HCEC 1CT (cell line): ENCODE measurements around the gene RAVER2.

ENCODE experiments used
- DNase-seq: peaks from one replicate; pipeline ENCODE4 v3.0.0-alpha.2; 2017

RAVER2 gene

DNA sequence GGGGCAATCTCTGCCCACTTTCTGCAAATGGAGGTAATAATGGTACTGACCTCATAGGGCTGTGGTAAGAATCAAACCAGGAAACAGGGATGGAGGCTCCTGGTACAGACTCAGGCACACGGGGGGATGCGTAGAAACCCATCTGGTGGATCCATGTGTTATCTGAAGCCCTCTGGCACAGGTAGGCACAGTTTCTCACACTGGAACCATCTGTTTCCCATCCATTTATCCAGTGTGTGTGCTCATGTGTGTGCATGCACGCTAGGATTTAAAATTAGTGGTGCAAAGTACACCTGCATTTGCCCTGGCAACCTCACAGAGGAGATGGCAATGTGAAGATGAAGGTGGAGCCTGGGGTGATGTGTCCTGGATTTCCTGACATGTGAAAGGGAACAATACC is 103.3 kb downstream of the RAVER2 start:
- DNase-seq = no peak

DNA sequence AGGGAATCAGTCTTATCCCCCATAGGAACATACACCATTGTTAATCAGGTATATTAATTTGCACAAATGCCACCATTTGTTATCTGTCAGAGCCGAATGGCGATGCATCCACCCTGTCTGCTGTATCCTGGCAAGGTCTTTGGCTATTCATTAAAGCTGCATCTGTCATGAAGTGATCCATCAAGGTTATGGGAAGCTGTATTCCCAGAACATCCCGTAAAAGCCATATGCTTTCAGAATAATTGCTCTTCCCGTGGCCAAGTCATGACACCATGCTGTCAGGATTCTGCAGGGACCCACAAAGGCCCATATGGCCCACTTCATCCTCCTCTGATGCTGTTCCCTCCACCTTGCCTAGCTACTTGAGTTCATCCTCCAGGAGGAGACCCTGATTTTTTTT is 103.9 kb downstream of the RAVER2 start:
- no peak for DNase-seq

DNA sequence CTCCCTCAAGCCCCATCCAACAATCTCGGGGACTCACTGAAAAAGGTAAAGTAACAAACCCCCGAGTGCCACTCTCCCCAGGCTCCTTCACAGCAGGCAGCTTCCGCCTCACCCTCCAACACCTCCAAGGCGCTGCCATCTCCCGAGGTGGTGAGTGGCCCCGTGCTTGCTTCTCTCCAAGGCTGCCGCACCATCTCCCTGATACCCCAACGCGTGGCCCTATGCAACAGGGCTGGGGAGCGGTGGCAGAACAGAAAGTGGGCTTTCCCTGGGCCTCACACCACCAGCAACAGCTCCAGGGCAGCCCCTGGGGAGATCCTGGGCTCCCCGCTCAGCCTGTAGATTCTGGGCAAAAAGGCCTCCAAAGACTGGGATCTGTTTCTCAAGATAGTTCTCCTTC is 105.1 kb downstream of the RAVER2 start:
- no peak for DNase-seq

DNA sequence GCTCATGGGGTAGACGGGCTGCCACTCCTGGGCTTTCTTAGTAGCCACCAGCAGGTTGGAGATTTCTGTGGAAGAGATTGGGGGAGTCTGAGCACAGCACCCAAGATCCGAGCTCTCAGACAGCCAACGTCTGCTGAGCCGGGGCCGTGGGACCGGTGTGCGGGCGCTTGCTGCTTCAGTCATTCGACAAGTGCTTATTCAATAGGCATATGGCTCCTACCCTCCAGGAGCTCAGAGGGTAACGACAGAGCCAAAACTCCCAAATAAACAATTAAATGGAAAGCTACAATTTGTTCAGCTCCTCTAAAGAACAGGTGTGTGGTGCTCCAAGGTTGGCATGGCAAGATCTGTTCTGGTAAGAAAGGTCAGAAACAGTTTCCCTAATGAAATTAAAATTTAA is 106.0 kb downstream of the RAVER2 start:
- DNase-seq = no peak

DNA sequence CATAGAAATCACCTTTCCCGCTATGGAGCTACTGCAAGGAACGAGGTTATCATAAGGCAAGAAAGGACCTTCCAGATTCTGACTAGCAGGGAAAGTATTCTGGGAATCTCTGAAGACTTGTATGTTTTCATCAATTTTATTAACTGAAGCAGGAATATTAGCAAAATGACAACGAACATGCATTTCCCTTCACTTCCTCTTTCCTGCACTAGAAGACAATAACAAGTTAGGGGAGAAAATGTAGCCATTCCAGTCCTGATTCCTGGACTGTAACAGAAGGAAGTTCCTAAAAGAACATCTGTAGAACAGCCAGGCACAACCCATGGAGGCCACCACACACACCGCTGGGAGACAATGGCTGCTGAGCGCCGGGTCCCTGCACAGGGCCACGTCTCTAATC is 106.8 kb downstream of the RAVER2 start:
- DNase-seq = no peak

DNA sequence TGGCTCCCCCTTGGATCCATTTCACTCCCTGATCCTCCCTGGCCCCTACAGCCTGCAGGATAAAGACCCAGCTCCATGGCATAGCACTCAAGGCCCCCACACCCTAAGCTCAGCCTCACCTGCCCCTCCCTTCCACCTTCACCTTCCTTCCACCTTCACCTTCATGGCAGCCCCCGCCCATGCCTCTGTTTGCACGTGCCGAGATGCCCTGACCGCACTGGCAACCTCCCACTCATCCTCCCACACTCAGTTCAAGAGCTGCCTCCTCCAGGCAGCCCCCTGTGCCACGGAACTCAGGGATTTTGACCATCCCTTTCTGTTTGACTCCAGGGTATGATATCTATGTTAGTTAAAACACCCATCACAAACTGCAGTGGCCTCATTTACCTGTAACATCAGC is 109.8 kb downstream of the RAVER2 start:
- no peak for DNase-seq

DNA sequence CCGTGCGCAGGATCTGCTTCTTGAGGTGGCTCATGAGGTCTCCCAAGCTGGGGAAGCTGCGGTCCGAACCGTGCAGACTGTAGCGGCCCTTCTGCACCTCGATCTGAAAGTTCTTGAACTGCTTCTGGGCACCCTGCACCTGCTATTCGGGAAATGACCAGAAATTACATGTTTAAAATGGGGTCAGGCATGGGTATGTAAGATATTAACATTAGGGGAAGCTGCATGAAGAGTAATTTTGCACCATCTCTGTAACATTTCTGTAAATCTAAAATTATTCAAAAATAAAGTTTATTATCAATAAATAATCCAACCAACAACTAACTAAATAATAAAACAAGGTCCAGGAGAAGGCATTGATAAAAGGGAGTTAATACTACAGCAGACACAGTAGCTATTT is 110.7 kb downstream of the RAVER2 start:
- no peak for DNase-seq

DNA sequence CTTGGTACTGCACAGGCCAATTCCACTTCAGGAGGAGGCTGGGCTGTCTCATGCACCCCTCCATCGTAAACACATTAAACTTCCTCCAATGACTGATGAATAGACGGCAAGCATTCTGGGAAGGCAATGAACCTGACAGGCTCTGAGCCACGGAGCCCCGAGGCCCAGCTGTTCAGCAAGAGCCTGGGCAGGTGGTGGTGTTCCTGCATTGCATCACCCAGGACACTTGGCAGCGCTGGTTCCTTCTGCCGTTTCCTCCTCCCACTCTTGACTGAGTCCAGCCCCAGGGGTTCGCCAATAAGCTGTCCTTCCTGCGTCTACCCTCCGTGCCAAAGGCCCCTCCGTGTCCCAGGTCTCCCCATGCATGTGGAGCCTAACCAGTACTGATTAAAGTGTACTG is 111.7 kb downstream of the RAVER2 start:
- DNase-seq = no peak

DNA sequence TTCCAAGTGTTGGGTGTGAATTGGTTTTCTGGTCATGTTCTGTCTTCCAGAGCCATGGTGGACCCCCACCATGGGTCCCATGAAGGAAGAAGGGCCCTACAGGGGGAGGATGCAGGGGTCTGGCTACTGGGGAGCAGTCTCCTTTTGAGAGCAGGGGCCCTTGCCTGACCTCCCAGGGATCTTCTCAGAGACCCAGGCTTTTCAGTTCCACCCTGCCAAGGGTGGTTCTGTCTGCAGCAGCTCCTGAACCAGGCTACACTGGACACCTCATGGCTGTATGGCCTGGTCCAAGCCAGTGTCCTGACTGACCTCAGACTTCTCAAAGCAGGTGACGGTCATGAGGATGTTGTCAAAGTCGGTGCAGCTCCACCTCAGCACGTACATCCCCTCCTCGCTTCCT is 112.5 kb downstream of the RAVER2 start:
- no peak for DNase-seq

DNA sequence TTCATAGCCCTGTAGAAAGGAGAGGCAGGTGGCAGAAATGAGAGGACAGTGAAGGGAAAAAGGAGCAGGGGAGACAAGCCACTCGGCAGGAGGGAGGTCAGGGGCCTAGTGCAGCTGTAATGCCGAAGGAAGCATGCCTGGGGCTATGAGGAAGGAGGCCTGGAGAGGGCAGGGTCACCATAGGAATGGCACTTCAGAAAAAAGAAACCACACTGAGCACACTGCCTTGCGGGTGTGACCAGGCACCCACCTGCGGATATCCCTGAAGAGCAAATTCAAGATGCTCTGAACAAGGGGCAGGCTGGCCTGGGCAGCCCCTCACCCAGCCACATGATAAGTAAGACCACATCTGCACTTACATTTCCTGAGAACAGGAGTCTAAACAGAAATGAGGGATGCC is 116.7 kb downstream of the RAVER2 start:
- peak; percentile 3 for DNase-seq

DNA sequence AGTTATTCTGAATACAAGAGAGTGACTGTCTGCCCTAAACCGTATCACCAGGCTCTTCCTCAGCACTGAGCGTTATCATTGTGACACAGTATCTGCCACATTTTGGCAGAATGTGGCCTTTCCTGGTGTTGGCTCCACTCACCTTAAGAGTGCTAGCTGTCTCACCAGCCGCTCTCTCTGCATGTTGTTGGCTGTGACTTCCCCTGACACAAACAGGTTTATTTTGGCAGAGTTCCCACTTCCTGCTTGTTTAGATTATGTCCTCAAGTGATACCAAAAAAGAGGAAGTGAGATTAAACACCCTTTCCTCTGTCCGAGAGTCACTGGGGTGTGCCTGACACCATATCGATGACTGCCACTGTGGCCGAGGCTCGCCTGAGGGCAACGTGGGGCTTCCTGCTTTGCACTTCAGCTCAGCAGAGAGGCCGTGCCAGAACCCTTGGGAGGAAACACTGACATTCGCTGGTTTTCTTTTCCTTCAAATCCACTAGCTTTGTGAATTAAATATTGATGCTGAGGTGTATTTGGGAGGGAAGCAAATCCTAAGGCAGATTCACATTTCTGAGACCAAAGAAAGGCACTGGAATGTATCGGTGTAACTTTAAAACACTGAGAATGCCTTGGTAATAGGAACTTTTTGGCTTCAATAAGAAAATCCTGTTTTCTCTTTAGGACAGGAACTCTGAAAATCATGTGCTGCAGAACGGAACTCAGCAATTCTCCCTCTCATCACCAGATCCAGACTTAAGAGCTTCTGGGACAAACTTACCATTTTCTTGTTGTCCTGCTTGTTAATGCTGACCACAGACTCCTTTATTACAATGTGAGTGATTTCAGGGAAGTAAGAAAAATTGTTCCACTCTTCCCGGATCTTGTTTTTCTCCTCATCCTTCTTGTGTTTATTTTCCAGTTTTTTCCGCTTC is 119.4 kb downstream of the RAVER2 start:
- DNase-seq = no peak

DNA sequence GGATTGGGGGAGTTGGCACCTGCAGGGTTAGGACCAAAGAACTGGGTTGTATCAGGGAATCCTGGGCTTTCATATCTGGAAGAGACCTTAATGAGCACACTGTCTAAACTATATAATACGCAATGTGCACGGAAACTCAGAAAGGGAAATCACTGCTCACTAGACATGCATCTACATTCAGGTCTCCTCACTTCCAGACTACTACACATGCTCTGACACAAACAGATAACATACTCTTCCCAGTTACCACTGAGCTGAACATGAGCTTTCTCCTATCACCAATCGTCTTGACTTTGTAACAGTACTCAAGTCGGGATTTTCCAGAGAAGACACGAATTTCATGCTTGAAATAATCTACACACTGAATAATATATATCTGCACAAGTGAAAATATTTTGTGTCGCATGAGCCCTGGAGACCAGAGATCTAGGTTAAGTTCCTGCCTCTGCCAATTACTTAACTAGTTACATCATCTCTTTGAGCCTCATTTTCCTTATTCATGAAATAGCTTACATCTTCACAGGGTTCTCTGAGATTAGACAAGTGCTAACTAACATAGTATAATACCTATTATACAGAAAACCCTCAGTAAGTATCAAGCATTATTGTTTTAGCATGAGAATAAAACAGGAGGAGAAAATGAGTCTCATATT is 120.4 kb downstream of the RAVER2 start:
- DNase-seq = no peak

DNA sequence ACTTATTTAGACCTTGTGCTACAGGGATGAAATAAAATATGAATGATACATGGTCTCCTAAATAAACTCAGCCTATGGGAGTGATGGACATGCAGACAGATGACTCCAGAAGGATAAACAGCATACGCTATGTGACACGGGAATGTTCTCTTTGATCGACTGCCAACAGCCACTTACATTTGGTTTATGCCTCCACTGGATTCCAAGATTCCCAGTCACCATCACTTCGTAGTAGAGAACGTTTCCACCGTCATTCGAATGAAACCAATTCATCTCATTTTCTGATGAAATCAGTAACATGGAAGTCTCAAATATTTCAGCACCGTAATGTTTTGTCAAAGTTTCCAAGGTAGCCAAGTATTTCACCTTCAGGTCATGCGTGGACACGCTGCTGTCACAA is 121.8 kb downstream of the RAVER2 start:
- DNase-seq = no peak

DNA sequence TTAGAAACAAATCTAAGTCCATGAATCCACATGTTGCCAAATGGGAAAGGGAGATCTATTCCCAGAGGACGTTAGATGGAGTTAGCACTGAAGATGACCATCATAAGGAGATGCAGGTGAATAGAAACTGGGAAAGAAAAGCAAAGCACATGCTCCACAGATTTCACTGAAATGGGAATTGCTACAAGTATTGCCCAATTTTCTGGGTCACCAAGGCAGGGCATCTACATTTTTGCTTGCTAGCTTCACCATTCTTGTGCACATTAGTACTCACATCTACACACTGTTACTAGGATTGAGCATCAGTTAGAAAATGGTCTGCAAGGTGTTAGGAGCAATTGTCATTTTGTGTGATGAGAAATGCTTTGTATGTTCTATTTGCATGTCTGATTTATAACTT is 122.4 kb downstream of the RAVER2 start:
- no peak for DNase-seq

DNA sequence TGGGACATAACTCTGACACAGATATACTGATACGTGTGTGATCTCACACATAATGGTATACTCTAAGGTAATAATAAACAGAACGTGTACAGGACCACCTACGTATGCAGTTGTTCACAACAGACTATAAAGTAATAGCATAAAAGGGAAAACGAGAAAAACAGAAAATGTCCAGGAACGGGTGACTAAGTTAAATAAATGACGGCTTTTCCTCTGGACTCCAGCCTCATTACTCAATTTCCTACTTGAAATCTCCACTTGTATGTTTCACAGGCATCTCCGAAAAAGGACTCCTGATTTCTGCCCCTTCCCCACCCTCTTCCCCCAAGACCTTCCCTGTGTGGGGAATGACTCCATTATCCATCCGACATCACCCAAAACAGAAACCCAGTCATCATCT is 126.4 kb downstream of the RAVER2 start:
- no peak for DNase-seq

DNA sequence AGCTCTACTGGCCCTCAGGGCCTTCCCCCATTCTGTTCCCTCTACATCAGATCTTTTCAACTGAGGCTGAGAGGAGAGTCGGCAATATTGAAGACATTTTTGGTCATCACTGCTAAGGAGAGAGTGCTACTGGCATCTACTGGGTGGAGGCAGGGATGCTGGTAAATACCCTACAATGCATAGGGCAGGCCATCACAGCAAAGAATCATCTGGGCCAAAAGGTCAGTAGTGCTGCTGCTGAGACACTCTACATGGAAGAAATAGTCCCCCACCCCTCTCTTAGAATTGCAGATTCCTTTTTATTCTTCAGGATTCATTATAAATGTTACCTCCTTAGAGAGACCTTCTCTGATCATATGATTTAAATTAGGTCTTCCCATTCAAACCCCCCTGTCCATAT is 127.2 kb downstream of the RAVER2 start:
- DNase-seq = no peak

DNA sequence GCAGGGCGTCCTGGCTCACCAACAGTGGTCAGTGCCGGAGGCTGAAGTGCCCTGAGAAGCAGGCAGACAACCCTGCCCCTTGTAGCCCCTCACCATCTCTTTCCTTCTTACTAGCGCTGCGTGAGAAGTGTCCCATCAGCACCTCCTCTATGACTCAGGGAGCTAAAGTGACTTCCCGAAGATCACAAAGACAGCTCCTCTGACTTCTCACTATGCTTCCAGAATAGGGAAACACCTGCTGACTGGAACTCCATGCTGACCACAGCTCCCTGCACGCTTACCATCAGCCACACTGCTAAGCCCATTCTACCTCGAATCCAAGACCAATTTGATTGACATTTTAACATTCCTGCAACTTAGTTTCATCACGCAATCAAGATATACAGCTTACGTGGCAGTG is 128.7 kb downstream of the RAVER2 start:
- no peak for DNase-seq

DNA sequence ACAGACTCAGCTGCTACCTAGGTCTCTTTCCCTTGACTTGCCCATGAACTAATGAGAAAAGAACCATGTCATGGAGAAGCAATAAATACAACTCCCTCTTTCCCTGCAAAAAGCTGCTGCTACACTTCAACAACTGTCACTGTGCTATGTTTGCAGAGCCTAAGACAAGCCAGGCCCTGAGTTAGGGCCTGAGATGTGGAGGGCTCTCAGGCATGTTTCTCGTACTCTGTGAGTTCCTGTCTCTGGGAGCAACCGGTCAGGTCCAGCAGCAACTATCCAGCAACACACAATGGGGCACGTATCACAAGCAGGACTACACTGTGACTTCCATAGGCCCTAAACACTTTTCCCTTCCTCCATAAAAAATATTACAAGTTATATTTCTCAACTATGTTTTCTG is 129.8 kb downstream of the RAVER2 start:
- no peak for DNase-seq

DNA sequence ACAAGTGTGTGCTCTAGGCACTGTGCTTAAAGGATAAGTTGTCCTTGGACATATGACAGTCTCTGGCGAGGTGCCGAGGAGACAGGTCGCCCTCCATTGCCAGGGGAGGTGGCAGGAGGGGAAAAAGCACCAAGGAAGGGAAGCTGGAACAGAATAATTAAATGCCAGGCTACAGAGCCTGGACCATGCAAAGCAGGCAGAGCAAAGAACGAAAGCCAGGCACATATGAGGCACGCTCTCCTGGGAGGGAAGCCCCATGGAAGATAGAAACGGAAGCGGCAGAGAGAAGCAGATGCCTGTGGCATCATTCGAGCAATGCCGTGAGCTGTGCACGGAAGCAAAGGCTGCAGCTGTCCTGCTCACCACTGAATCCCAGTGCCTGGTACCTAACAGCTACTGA is 130.2 kb downstream of the RAVER2 start:
- DNase-seq = no peak

DNA sequence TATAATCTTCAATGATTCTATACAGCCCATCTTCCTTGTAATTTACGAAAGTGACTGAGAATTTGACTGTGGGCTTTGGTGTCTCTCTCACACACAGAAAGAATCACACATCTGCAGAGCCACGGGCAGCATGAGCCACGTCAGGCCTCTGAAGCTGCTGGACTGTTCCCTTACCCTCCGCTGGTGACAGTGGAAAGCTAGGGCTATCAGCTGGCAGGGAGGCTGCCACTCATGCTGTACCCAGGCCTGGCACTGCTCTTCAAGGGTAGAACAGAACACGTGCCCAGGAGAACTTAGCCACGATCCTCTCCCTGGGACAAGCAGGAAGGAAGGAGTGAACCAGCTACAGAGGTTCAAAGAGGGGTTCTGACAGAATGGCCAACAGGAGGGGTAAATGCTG is 130.7 kb downstream of the RAVER2 start:
- no peak for DNase-seq

DNA sequence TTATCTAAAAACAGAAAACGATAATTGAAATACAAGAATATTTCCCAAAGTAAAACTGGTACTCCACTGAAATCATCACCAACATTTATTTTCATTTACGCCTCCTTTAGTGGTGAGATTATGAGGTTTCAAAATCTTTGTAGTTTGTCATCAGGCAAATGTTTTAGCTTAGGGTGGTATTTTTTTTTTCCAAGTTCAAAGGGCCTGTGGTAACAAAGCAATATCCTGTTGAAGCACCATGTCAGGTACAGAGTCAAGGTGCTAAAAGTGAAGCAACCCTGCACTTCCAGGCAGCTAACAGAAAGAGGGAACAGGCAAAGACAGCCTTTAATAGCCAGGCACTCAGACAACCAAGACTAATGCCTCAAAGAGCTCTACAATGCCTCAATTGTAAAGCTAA is 132.3 kb downstream of the RAVER2 start:
- DNase-seq = no peak

DNA sequence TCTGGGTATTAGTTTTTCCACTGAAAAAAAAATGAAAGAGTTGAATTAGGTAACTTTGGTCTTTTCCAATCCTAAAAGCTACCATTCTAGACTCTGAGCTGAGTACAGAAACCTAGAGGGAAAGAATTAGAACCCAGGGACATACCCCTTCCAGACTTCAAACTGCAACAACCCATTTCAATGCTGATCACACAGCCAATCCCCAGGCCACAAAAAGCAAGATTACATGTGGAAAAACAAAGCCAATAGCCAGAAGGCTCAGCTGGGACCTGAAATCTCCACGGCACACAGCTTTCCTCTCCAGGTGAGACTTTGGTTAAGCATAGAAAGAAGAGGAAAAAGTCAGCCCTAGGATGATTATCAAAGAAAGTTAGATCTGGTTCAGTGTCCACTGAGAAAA is 132.7 kb downstream of the RAVER2 start:
- DNase-seq = no peak

DNA sequence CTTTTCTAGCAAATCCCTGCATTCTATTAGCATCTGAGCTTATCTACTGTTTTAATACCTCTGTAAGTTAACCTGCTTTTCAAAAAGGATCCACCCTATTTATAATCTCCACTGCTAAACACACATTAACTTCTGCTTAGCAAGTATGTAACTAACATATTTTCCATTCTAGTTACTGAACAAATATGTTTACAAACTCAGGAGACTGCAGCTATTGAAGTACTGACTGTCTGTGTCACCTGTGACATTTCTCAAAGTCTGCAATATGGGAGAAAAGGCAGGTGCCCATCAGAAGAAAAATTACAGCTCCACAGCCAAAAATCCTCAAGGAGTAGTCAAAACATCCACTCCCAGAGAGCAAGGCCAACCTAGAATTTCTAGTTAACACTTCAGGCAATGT is 133.2 kb downstream of the RAVER2 start:
- DNase-seq = no peak

DNA sequence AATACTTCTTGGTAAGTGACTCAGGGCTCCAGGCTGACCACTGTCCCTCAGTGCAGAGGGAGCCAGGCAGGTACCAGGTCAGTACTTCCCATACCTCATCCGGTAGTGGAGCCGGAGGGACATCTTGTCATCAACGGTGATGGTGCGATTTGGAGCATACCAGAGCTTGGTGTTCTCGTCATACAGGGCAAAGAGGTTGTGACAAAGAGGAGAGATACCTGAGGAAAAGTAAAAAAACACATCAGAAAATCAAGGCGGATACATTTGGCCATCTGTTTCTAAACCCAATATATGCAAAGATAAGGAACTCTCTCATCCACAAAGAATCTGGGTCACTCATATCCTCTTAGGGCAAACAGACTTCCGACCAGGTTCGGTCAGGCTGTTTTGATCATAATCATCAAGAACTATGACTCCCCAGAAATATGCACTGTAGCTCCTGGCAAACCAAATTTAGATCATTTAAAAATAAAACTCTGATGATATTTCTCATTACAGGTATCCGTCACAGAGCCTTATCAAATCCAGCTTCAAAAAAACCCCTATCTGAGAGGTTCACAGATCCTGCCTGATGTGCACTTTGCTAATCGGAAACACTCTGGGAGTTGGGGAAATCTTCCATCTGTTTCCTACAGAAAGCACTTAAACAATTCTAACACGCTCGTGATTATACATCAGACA is 134.2 kb downstream of the RAVER2 start:
- no peak for DNase-seq
